GM15510 (cell line): ENCODE data around the gene CTRB1.

Experiments
- POLR2A ChIP-seq: IDR thresholded peaks from 3 replicates; pipeline ENCODE4 v1.6.1; 2011; ENCODE audit warnings: borderline replicate concordance; ENCODE audit not compliant: insufficient read length; ENCODE audit errors: extremely low read depth

The CTRB1 gene

DNA sequence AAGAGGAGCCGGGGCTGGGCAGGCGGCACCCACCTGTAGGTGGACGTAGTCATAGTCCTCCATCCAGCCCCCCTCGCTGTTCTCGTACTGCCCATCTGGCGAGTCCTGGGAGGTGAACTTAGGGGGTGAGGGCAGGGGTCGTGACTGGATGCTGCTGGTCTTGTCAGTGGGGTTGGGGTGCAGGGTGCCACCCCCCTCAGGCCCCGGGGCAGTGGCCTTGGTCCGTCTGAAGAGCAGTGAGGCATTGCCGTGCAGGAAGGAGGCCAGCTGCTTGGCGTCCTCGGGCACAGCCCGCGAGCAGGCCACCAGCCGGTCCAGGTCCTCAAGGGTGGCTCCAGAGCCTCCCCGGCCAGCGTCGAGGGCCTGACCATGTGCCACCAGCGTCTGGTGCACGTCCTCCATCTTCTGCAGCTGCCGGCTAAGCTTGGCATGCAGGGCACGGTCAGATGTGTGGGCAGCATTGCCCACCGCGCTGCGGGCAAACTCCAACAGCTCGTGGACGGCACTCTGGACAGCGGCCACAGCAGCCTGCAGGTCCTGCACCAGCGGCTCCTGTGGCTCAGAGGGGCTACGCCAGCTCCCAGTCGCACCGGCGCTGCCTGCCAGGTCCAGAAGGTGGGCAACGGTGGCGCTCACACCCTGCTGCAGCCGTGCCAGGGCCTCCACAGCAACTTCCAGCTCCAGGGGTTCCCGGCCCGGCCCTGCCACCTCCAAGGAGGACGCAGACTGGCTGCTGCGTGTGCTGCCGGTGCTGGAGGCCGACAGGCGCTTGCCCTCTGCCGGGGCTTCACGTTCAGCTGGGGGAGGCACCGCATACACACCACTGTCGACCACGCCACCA, 16.3 kb downstream of the CTRB1 start:
- TF ChIP-seq POLR2A, result no peak

DNA sequence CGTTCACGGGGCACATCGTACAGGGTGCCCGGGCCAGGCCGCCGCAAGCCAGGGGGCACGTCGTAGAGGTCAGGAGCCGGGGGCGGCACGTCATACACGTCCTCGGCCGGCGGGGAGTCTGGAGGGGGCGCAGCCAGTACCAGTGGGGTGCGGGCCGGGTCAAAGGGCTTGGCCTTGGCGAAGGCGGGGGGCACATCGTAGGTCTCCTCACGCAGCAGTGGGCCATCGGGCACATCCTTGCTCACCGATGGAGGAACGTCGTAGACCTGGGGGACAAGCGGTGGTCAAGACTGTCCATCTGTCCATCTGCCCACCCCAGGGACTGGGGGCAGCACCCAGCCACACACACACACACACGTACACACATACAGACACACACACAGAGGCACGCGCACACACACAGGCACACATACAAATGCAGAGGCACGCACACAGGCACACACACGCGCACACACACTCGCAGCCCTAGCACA, 17.0 kb downstream of the CTRB1 start:
- no peak for TF ChIP-seq POLR2A

DNA sequence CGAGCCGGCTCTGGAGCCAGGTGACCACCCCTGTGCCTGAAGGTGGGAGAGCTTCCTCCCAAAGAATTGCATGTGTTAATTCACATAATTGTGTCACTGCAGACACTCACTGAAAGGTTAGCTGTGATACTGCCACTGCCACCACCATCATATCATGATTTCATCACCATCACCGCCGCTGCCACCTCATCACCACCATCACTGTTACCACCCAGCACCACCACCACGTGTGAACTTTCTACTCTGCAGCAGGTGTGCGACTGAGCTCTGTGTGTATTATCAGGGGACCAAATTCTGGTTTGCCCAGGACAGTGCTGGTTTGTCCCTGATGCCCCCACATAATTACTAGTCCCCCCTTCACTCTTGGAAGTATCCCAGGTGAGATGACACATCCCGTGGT, 17.4 kb downstream of the CTRB1 start:
- no peak for TF ChIP-seq POLR2A

DNA sequence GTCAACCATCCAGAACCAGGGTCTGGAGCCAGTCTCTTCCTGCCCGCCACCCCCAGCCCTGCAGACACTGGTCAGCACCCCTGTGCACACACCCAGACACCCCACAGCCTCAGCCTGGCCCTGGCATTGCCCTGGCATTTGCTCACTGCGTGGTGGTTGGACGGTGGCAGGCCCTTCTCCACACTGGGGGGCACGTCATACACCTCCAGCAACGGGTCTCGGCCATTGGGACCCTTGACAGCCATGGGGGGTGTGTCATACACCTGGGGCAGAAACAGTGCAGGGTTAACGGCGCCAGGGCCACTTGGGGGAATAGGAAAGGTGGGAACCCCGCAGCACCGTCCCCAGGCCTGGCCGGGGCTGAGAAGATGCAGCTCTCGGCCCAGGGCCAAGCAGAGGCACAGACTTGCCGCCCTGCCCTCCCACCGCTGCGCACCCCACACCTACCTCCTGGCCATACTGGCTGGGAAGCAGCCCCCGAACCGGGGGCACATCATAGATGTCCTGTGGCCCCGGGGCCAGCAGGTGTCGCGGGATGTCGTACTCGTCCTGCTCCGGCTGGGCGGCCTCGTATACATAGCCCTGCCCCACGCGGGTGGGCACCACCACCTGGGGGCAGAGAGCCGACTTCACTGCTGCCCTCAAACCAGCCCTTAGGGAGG, 18.1 kb downstream of the CTRB1 start:
- TF ChIP-seq POLR2A, result no peak

DNA sequence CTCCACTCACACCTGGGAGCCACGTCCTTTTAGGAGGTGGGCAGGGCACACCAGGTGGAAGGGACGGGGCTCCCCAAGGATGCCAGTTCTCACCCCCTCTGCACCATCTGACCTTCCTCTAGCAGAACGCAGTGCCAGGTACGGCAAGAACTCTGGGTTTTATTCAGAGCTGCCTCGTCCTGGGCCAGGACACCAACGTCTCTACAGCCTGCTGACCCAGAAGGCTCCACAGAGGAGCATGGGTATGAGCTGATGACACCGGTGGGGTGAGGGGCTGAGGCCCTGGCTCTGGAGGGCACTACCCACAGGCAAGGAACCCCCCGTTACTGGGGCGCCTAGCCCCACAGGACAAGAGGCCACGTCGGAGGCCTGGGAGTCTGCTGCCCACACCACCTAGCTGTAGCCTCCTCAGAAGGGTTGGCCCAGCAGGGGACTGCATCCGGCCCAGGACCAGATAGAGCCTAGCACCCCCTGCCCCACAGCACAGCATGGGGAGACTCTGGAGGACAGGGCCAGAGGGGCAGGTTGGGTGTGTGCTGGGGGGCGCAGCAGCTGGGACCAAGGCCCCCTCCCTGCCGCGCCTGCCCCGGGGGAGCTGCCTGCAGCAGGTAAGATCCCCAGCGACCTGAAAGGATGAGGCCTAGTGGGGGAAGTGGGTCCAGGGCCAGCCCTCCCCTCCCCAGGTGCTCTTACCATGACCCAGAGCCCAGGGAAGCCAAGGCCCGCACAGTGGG, 18.8 kb downstream of the CTRB1 start:
- no peak for TF ChIP-seq POLR2A

DNA sequence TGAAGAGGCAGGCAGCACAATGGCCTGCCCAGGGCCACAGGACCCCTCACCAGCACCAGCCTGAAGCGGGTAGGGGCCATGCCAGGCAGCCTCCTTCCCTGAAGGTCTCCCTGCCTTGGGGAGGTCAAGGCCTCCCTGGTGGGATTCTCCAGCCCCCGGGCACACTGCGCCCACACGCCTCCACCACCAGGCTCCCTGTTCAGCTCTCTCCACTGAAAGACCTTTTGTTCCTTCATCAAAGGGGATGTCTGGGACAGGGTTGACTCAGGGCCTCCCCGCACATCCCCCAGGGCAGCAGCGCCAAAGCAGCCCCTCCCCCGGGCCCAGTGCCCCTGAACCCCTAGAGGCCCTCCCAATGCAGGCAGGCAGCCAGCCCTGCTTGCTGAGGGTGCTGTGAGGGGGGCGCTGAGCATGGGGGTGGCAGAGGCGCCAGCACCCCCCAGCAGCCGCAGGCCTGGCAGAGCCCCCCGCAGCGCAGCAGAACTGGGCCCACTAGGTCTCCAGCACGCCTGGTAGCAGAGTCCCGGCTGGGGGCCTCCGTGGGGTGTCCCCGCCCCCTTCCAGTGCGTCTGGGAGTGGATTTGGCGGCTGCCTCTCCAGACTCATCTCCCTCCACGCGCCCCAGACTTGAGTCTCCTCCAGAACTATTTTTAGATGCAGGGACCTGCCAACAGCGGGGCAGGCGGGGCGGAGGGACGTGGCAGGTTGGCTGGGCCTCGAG, 19.5 kb downstream of the CTRB1 start:
- no peak for TF ChIP-seq POLR2A

DNA sequence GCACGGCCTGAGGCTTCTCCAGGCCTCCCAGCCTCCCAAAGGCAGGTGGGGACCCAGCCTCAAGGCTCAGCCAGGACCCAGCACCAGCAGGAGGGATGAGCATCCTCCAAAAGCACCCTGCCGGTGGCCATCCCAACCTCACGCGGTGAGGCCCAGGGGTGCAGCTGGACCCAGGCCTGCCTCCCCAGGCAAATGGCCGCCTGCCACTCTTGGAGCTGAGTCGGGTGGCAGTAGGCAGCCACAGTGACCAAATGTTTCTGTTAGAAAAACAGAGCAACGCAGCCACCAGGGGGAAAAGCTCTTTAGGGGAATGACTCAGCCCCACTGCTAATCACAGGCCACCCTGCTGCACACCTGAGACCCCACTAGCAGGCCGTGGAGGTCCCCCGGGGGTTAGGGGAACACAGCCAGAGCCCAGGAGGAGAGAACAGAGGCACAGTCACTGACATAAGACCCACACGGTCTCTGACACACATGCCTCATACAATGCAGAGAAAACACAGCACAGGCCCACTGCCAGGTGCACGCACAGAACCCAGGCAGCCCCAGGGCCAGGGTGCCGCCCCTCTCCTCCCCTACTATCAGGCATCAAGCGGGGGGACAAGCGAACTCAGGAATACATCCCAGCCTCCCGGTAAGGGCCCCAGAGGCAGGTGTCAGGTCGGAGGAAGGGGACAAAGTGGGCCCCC, 20.2 kb downstream of the CTRB1 start:
- TF ChIP-seq POLR2A, result no peak

DNA sequence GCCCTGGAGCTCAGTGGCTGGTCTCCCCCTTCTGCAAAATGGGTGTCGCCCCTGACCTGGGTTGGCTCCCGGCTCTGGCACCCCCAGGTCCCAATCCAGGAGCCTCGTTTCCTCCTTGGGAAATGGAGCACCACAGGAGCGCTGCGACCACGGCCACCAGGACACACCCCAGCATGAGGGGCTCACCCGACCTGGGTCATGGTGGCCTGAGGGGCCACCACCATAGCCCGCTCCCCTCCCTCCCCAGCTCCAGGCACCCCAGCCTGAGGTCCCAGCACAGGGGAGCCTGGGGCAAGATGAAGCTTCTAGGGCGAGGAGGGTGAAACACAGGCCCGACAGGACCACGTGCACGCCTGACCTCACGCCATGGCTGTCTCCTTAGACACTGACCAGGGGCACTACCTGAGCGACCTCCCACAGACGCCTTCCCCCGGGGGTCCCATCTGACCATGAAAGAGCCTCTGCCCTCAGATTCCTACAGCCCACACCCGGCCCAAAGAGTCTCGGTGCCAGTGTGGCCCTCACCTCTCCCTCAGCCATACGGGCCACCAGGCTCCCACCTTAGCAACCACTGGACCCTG, 20.8 kb downstream of the CTRB1 start:
- no peak for TF ChIP-seq POLR2A

DNA sequence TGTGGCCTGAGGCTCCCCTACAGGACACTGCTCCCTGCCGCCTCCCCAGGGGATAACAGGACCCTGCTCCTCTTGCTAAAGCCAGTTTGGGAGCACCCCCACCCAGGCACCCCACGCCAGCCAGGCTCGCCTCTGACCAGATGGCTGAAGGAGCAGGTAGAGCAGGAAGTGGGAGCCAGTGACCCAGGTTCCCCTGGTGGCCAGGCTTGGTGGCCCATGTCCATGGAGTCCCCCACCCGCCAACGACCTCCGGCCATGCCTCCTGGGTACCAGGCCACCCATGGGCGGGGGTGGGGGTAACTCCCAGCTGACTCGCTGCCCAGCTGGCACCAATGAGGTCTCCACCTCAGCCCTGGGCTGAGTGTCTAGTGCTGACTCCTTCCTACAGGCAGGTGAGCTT, 22.6 kb downstream of the CTRB1 start:
- TF ChIP-seq POLR2A, result no peak

DNA sequence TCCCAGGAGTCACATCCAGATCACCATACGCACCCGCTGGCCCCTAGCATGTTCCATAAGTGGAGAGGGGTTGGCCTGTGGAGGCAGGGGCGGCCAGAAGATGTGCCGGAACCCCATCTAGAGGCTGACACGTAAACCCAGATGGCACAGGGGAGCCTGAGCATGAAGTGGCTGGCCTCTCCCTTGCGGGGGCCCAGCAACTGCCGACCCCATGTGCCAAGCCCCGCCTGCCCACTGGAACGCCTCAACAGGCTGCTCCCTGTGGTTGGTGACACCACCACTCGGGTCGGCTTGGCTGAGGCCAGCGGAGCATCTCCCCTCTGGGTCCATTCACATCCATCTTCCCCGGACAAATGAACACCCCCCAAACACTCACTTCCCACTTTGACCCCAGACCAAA, 23.2 kb downstream of the CTRB1 start:
- TF ChIP-seq POLR2A, result no peak

DNA sequence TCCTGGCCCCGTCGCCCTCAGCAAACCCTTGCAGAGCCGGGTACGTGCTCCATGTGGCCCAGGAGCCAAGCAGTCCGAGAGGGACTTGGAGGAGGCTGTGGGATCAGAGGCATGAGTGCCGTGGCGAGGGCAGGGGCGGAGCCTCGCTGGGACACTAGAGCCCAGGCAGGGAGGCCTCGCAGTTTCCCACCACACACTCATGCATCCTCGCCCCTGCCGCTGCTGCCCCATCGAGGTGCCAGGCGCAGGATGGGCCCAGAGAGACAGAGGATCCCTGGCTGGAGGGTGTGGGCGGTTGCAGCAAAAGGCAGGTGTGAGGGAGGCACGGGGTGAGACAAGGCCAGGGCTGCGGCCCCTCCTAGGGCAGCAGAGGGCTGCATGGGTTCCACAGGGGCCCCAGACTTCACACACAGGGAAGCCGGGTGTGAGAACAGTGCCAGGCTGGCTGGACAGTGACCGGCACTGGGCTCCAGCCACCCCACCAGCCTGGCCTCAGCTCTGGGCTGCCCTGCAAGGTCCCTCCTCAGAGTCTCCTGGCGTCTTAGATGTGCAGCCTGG, 25.0 kb downstream of the CTRB1 start:
- no peak for TF ChIP-seq POLR2A

DNA sequence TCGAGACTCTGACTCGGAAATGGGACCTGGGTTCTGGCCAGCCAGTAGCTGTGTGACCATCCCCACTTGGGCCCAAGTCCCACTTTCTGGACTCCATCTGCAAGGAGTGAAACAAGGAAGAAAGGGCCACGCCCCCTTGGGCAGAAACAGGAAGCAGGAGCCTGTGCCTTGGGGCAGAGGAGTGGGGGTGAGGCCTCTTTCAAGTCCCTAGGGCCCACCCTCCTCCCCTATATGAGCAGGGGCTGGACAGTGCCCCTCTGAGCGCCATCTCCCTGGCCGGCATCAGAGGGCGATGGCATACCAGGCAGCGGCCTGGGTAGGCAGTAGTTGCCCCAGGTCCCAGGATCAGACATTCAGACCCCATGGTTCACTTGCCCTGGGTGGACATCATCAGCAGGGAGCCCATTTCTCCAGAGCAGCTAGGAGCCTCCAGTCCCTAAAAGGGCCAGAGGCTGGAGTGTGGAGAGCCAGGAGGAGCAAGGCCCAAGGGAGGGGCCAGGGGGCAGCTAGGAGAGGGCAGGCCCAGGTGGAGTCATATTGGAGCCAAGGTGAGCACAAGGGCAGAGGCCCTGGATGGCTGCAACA, 25.5 kb downstream of the CTRB1 start:
- TF ChIP-seq POLR2A, result no peak
